K562 (cell line): Measurements from ENCODE around the gene MFF. TPM values are rescaled to one million over a fixed set of nuclear protein-coding genes. Genes with fewer than 3 reads are reported as not detected.

ENCODE experiments used
- ATAC-seq: fragments of 200-7000 bp; cut with Tn5 transposase; 3 replicates; pipeline ENCODE4 v1.9.1; 2020; ENCODE audit warnings: moderate library complexity
- BruUV-seq: library from RNA; stranded (reverse); fragments of 400-500 nt; replicated peaks from 2 replicates; lab custom pipeline; 2021; lab: Mats Ljungman, UMichigan
- CTCF ChIA-PET: fragments of 300-600 bp; formaldehyde crosslinking; extraction: SDS; loops from one replicate; lab custom pipeline; 2021; ENCODE audit warnings: low intra/inter-chr PET ratio; lab: Yijun Ruan, JAX
- POLR2A ChIA-PET: fragments of 300-600, 350-650 bp; sonication (Branson Sonifier 250); formaldehyde crosslinking; extraction: SDS; loops from one replicate; lab custom pipeline; 2021; ENCODE audit warnings: antibody characterized with exemption, inconsistent platforms; lab: Yijun Ruan, JAX
- DNase-seq, 4 experiments: peaks; one replicate each; pipeline versions ENCODE4 v3.0.0 to v3.0.0-alpha.2; 2011 to 2018; ENCODE audit warnings: low spot score in 3 of 4, mixed read lengths in 3 of 4; ENCODE audit errors: extremely low read depth in 1 of 4
- FAIRE-seq: peaks from 2 replicates; lab custom pipeline; 2011; peaks lifted over from hg19 to GRCh38; lab: Jason Lieb, UNC
- H2AFZ ChIP-seq: 2 replicates; pipeline ENCODE4 v1.6.0; 2011; ENCODE audit warnings: low read depth, low read length, control low read depth, inconsistent platforms
- H3K27ac ChIP-seq: fragments of 200-600 bp; 3 replicates; pipeline ENCODE4 v1.8.0; 2011; ENCODE audit warnings: low read depth, mild to moderate bottlenecking, control low read depth, inconsistent platforms, low read length, moderate library complexity, mixed read lengths; ENCODE audit errors: extremely low read depth
- H3K27me3 ChIP-seq, 2 experiments: fragments of 300-600 bp in 1 of 2; 2 replicates in 1 of 2; 3 replicates in 1 of 2; pipeline versions ENCODE4 v1.6.0 to v1.8.0; 2011; ENCODE audit warnings: inconsistent platforms in 2 of 2, low read length in 2 of 2, mild to moderate bottlenecking in 1 of 2, mixed read lengths in 1 of 2, moderate library complexity in 1 of 2; ENCODE audit not compliant: control insufficient read depth in 2 of 2, insufficient read depth in 2 of 2
- H3K36me3 ChIP-seq: fragments of 300-600 bp; 3 replicates; pipeline ENCODE4 v1.8.0; 2011; ENCODE audit warnings: mild to moderate bottlenecking, low read length, inconsistent platforms; ENCODE audit not compliant: control insufficient read depth, insufficient read depth
- H3K4me1 ChIP-seq, 2 experiments: fragments of 200-600 bp in 1 of 2; replicated peaks in 1 of 2; 2 replicates in 1 of 2; 3 replicates in 1 of 2; pipeline versions ENCODE4 v1.5.1 to v1.8.0; 2011; ENCODE audit warnings: inconsistent platforms in 2 of 2, low read length in 2 of 2, mild to moderate bottlenecking in 1 of 2, mixed read lengths in 1 of 2, moderate library complexity in 1 of 2; ENCODE audit not compliant: control insufficient read depth in 2 of 2, insufficient read depth in 2 of 2
- H3K4me2 ChIP-seq: 2 replicates; pipeline ENCODE4 v1.6.1; 2011; ENCODE audit warnings: low read length, control low read depth, inconsistent platforms, mixed read lengths; ENCODE audit not compliant: insufficient read depth
- H3K4me3 ChIP-seq: fragments of 200-600 bp; sonication (generic), shearing (Covaris generic); 2 replicates; pipeline ENCODE4 v1.5.1; 2016; ENCODE audit warnings: control low read depth, inconsistent platforms
- H3K79me2 ChIP-seq: fragments of 200-600 bp; 3 replicates; pipeline ENCODE4 v1.8.0; 2011; ENCODE audit warnings: low read length, inconsistent platforms; ENCODE audit not compliant: control insufficient read depth, insufficient read depth
- H3K9ac ChIP-seq, 2 experiments: 2 replicates each; pipeline versions ENCODE4 v1.6.0 to v1.6.1; 2011; ENCODE audit warnings: low read depth in 2 of 2, low read length in 2 of 2, control low read depth in 1 of 2, inconsistent platforms in 1 of 2, mild to moderate bottlenecking in 1 of 2, mixed read lengths in 1 of 2; ENCODE audit not compliant: insufficient read depth in 1 of 2
- H3K9me1 ChIP-seq: one replicate; pipeline ENCODE4 v1.6.0; 2011; ENCODE audit warnings: inconsistent platforms, mild to moderate bottlenecking, low read length, moderate library complexity; ENCODE audit not compliant: control insufficient read depth, insufficient read depth
- H3K9me3 ChIP-seq: replicated peaks from 2 replicates; pipeline ENCODE4 v1.5.1; 2011; ENCODE audit warnings: low read depth, low read length, inconsistent platforms; ENCODE audit not compliant: control insufficient read depth, insufficient read depth
- H4K20me1 ChIP-seq: replicated peaks from 2 replicates; pipeline ENCODE4 v1.6.1; 2011; ENCODE audit warnings: low read length, inconsistent platforms, mixed read lengths; ENCODE audit not compliant: control insufficient read depth, insufficient read depth
- BRD9 ChIP-seq: fragments of 450-650 bp; IDR thresholded peaks from 2 replicates; pipeline ENCODE4 v1.6.1; 2018; ENCODE audit warnings: low read depth; ENCODE audit not compliant: partially characterized antibody
- CBFB ChIP-seq: sonication (generic); formaldehyde crosslinking; IDR thresholded peaks from 2 replicates; pipeline ENCODE4 v1.4.0; 2020; ENCODE audit warnings: mild to moderate bottlenecking, missing genetic modification reagents
- EP400 ChIP-seq: fragments of 450-650 bp; IDR thresholded peaks from 2 replicates; pipeline ENCODE4 v1.6.1; 2017; ENCODE audit warnings: antibody characterized with exemption, mild to moderate bottlenecking, moderate library complexity
- ETS1 ChIP-seq: conservative IDR thresholded peaks from 2 replicates; pipeline ENCODE4 v1.6.1; 2011; ENCODE audit warnings: low read depth, mild to moderate bottlenecking, low read length; ENCODE audit not compliant: control insufficient read depth
- GTF2F1 ChIP-seq: IDR thresholded peaks from 2 replicates; pipeline ENCODE4 v1.6.1; 2011; ENCODE audit warnings: low read depth, low read length, improper control_type of control experiment
- LCOR ChIP-seq: sonication (generic); formaldehyde crosslinking; IDR thresholded peaks from 2 replicates; pipeline ENCODE4 v1.8.0; 2022; ENCODE audit warnings: mild to moderate bottlenecking, missing genetic modification reagents
- NCOA1 ChIP-seq: fragments of 450-650 bp; IDR thresholded peaks from 2 replicates; pipeline ENCODE4 v1.6.1; 2016; ENCODE audit warnings: low read depth
- PHF20 ChIP-seq: fragments of 450-650 bp; IDR thresholded peaks from 2 replicates; pipeline ENCODE4 v1.6.1; 2018; ENCODE audit not compliant: partially characterized antibody
- RNF219 ChIP-seq: fragments of 250-450 bp; sonication (Bioruptor Pico); IDR thresholded peaks from 2 replicates; pipeline ENCODE4 v1.5.0; 2022; ENCODE audit warnings: mild to moderate bottlenecking
- SIN3A ChIP-seq, 2 experiments: fragments of 150-350 bp in 1 of 2; IDR thresholded peaks; 2 replicates each; pipeline ENCODE4 v1.6.1; 2011 to 2016; ENCODE audit warnings: borderline replicate concordance in 2 of 2, low read depth in 2 of 2, low read length in 2 of 2, mild to moderate bottlenecking in 2 of 2, moderate library complexity in 2 of 2; ENCODE audit not compliant: control insufficient read depth in 1 of 2
- SIX5 ChIP-seq, 2 experiments: IDR thresholded peaks; 2 replicates each; pipeline ENCODE4 v1.6.1; 2011; ENCODE audit warnings: low read length in 2 of 2, borderline replicate concordance in 1 of 2, low read depth in 1 of 2, mild to moderate bottlenecking in 1 of 2, moderate library complexity in 1 of 2; ENCODE audit not compliant: insufficient read depth in 1 of 2
- ZBTB9 ChIP-seq: fragments of 450-650 bp; formaldehyde crosslinking; IDR thresholded peaks from 2 replicates; pipeline ENCODE4 v1.4.0; 2020; ENCODE audit warnings: mild to moderate bottlenecking, moderate library complexity
- ZNF12 ChIP-seq: sonication (generic); formaldehyde crosslinking; IDR thresholded peaks from 2 replicates; pipeline ENCODE4 v1.4.0; 2020; ENCODE audit warnings: mild to moderate bottlenecking, missing genetic modification reagents
- ZNF121 ChIP-seq: sonication (generic); formaldehyde crosslinking; conservative IDR thresholded peaks from 2 replicates; pipeline ENCODE4 v1.8.0; 2022; ENCODE audit warnings: missing genetic modification reagents
- ZNF347 ChIP-seq: fragments of 450-650 bp; formaldehyde crosslinking; IDR thresholded peaks from 2 replicates; pipeline ENCODE4 v1.4.0; 2020; ENCODE audit warnings: low read depth, mild to moderate bottlenecking, moderate library complexity
- ZNF561 ChIP-seq: fragments of 450-650 bp; formaldehyde crosslinking; conservative IDR thresholded peaks from 2 replicates; pipeline ENCODE4 v1.4.0; 2020; ENCODE audit warnings: mild to moderate bottlenecking, moderate library complexity
- ZZZ3 ChIP-seq: fragments of 450-650 bp; IDR thresholded peaks from 2 replicates; pipeline ENCODE4 v1.6.1; 2016; ENCODE audit warnings: antibody characterized with exemption, mild to moderate bottlenecking, moderate library complexity
- WGBS: fragments of 100-300 bp; shearing (Covaris generic); methylation state at CpG from one replicate; pipeline ENCODE4 v1.1.6; 2016; ENCODE audit warnings: low coverage, mixed read lengths; ENCODE audit not compliant: insufficient coverage; ENCODE audit errors: missing lambda C conversion rate; 5-methylcytosine and 5-hydroxymethylcytosine counted together
- in situ Hi-C: fragments of 300-500 bp; cut with MboI; formaldehyde crosslinking; loops from 4 replicates; pipeline ENCODE4 v1.15.0; 2018; ENCODE audit warnings: inconsistent platforms, mixed read lengths
- intact Hi-C: fragments of 100-400 bp; cut with micrococcal nuclease; formaldehyde crosslinking; loops from 2 replicates; pipeline ENCODE4 v1.14.2; 2022
- polyA plus RNA-seq, 8 experiments: library from polyadenylated mRNA; depleted of rRNA in 4 of 8; stranded (reverse) in 5 of 8; unstranded in 3 of 8; fragments of >200 nt; fragmentation: Nextera tagmentation in 2 of 8; fragmentation: Illumina TruSeq in 1 of 8; extraction: Ambion mirVana in 2 of 8; extraction: Trizol in 1 of 8; gene quantifications; 2 replicates each; pipeline versions ENCODE4 v1.2.1 to v1.2.3, GENCODE V29; 2011 to 2014; ENCODE audit warnings: inconsistent platforms in 1 of 8, missing spikeins in 1 of 8
- total RNA-seq, 7 experiments: library from RNA; depleted of rRNA in 6 of 7; stranded (reverse); fragments of >200 nt in 6 of 7; fragmentation: Illumina TruSeq in 2 of 7; extraction: Trizol in 2 of 7; gene quantifications; 2 replicates each; pipeline versions ENCODE4 v1.2.1 to v1.2.3, GENCODE V29; 2011 to 2021; ENCODE audit warnings: low replicate concordance in 1 of 7

Gene MFF
- total and polyA plus RNA-seq, 9 of the 15 experiments (the other 6 are each of a cell fraction or from before 2014, with no cell fraction given), result 9.4 to 75.4 (median 55.7) TPM

- no TSS peak for BruUV-seq
- ATAC-seq (no peak), FAIRE-seq (no peak), DNase-seq (no peak)
- ChIA-PET POLR2A (no interaction called here), CTCF (no interaction called here)
- H3K27ac ChIP-seq, result no peak overlapping the region
- H3K79me2 ChIP-seq, result no peaks in the 10 kb centered on the region
- H3K4me1 ChIP-seq, result peaks cover 0 to 8% of the 10 kb centered on the region in 2 experiments; a peak in 2 of 5 replicates
- H3K27me3 ChIP-seq, result peaks cover 0 to 9% of the 10 kb centered on the region in 2 experiments; a peak in 2 of 5 replicates
- no peak for TF ChIP-seq RNF219 (CRISPR knock-in tag)
- TF ChIP-seq EP400, result no peak
- TF ChIP-seq ZZZ3, result no peak
- no peak for TF ChIP-seq BRD9
- no peak for TF ChIP-seq ZNF12 (CRISPR knock-in tag)
- TF ChIP-seq PHF20, result no peak
- TF ChIP-seq GTF2F1, result no peak
- no peak for TF ChIP-seq LCOR (CRISPR knock-in tag)
- no peak for TF ChIP-seq ETS1
- TF ChIP-seq NCOA1, result no peak
- TF ChIP-seq ZNF561 (CRISPR knock-in tag), result no peak
- no peak for TF ChIP-seq ZBTB9 (CRISPR knock-in tag)
- TF ChIP-seq SIX5 (IDR thresholded peaks at IDR 0.05; ENCODE audit: borderline replicate concordance in 1 of 2, insufficient read depth in 1 of 2, low read depth in 1 of 2, low read length in 2 of 2), result no peak
- no peak for TF ChIP-seq SIN3A (IDR thresholded peaks at IDR 0.05; ENCODE audit: borderline replicate concordance in 2 of 2, control insufficient read depth in 1 of 2, low read depth in 2 of 2, low read length in 2 of 2)
- no peak for TF ChIP-seq ZNF121 (CRISPR knock-in tag)
- TF ChIP-seq CBFB (CRISPR knock-in tag), result no peak
- TF ChIP-seq ZNF347 (CRISPR knock-in tag), result no peak
- no peaks in the 10 kb centered on the region for H3K36me3 ChIP-seq
- no peaks in the 10 kb centered on the region for H3K9me3 ChIP-seq
- no peaks in the 10 kb centered on the region for H4K20me1 ChIP-seq
- intact Hi-C loops, result no loop called here
- no peaks in the 10 kb centered on the region for H3K9me1 ChIP-seq
- in situ Hi-C loops, result no loop called here
- no peak overlapping the region for H3K4me3 ChIP-seq
- no peak overlapping the region for H2AFZ ChIP-seq
- H3K4me2 ChIP-seq, result no peak overlapping the region
- H3K9ac ChIP-seq, result no peak overlapping the region
- 3% methylated on average over 3 of the region's 3 CpGs for WGBS
Observed at GRCh38 chr2:227383686-227384085, 58.6 kb downstream of the MFF start.
